GM19025 (cell line): Measurements from ENCODE around the gene RDH5.
A peak's percentile ranks its signal among the peaks of the same experiment; 100 is the strongest.

Source experiments
- ATAC-seq: cut with Tn5 transposase; IDR thresholded peaks from one replicate; pipeline ENCODE4 v1.9.1; 2021; ENCODE audit warnings: mild to moderate bottlenecking, low read depth, moderate library complexity; ENCODE audit not compliant: unreplicated experiment

RDH5 gene

DNA sequence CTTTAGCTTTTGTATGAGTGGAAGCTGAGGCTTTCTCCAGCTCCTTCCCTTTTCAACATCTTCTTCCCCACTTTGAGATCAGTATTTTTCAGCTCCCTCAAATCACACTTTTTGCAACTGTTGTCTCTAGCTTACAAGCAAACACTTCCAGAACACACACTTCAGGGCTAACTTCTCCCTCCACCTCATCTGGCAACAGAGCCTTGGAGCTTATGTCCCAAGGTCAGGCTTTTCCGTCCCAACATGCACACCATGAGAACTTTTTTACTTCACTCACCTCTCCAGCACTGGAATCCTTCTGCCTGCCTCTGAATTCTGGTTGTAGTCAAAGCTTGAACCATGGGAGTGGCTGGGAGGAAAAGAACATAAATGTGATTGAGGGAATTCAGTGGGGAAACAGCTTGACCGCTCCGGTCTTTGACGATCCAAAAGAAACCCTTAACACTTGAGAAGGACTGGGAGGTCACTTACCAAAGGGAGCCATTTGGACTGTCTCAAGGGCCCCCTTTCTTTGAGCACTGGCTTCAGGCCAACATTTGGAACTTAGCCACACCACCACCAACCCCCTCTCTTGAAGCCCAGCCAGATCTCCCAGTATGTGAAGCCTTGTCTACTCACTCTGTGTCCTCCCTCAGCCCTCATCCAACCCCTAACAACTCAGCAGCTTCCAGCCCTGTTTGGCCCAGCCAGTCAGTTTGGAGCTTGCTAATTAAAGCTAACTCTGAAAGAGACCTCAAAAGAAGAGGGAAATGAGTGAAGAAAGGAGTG, 8.2 kb upstream of the RDH5 start:
- no peak for ATAC-seq

DNA sequence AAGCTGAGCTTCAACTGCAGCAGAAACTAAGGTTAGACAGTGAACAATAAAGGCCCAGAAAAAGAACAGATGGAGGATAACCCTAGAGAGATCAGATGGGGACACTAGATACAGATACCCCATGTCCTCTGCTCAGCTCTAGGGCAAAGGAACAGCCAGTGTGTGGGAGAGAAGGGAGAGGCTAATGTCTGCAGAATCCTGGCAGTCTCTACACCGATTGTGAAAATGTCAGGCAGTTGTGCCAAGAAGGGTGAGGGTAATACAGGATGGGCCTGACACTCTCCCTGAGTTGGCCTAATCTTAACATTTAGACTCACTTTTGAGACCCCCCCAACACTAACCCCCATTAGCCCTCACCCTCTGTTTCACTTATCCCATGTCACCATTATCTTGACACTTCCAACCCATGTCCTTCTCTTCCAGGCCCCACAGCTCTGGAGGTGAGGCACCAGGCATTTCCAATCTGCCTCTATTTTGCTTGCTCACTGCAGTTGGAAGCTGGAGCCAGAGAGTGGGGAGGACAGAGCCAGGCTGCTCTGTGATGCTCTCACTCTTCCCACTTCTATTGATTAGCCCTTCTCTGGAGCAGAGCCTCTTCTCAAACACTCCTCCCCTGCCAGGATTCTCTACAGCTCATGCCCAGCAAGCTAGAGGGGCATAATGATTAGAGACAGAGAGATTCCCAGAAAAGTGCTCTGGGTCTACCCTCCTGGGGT, 7.3 kb upstream of the RDH5 start:
- no peak for ATAC-seq

DNA sequence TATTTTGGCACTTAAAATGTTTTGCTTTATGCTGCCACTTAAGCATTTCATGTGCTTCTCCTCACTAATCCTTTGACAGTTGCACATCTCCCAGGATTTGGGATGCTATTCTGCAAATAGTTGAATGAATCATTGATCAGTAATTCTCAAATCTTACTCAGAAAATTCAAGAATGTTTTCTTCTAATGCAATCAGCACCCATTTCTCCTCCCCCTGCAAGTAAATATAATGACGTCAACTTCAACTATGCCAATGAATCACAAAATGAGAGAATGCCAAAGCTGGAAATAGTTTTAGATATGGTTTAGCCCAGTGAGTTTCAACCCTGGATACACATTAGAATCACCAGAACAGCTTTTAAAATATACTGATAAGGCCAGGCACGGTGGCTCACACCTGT, 6.5 kb upstream of the RDH5 start:
- no peak for ATAC-seq

DNA sequence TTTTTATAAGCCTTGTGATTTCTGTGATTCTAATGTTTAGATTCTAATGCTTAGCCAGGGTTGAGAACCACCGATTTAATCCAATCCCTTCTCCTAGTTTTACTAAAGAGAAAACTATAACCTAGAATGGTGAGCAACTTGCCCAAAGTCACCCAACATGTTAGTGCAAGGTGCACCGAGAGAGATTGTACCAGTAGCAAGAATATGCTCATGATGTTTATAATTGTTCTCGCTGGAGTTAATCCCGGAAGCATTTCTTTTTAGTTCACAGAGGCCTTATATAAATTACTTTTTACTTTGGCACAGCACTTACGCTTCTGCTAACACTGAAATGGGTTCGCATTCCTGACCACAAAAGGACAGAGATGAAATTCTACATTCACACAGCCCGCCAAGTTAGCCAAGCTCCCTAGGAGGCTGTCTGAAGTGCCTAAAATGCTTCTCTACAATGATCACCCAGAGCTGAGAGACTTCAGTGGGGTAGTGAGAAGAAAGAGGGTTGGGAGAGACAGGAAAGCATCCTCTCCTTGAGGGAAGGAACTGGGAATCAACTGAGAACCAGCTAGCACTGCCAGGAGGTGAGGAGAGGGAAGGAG, 4.9 kb upstream of the RDH5 start:
- ATAC-seq = no peak

DNA sequence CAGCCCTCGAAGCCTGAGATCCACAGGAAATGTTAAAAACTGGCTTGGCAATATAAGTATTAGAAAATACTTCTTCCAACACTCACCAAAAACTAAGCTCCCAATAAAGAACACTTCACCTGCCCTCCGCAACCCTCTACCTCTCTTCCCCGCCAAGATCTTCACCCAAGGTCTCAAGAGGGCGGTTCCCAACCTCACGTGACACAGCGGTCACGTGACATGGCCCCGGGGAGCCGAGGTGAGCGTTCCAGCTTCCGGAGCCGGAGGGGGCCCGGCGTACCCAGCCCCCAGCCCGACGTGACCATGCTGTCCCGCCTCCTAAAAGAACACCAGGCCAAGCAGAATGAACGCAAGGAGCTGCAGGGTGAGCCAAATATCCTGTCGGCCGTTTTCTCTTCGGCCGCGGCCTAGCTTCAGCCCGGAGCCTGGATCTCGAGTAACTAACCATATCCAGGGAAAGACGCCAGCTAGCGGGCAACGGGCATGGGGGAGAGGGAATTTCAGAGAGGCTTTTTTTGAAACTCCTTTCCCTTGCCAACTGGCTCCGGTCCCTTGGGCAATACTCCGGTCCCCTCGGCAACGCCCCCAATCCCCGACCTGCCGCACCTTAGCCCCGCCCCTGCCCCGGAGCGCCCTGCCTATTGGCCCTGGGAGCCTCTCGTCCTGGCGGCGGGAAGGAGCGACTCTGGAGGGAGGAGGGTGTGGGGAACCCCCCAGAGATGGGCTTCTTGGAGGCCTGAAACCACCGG, 4.2 kb upstream of the RDH5 start, which contains the start of gene BLOC1S1:
BLOC1S1 (plus strand) TSS at position 214 of the 749 bp plus-strand sequence; CDS start at position 220, 6 bp downstream.
- peak; percentile 76 for ATAC-seq

DNA sequence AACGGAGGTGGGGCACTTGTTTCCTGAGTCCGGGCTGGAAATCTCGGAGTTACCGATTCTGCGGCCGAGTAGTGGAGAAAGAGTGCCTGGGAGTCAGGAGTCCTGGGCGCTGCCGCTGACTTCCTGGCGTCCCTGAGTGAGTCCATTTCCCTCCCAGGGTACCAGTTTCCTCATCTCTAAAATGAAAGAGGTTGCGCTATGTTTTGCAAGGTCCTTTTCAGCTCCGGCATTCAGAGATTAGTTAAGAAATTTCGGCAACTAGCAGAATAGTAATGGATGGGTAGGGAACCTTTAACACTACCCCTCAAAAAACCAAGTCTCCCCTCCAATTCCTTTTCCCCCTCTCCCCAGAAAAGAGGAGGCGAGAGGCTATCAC, 3.6 kb upstream of the RDH5 start:
- ATAC-seq = no peak

DNA sequence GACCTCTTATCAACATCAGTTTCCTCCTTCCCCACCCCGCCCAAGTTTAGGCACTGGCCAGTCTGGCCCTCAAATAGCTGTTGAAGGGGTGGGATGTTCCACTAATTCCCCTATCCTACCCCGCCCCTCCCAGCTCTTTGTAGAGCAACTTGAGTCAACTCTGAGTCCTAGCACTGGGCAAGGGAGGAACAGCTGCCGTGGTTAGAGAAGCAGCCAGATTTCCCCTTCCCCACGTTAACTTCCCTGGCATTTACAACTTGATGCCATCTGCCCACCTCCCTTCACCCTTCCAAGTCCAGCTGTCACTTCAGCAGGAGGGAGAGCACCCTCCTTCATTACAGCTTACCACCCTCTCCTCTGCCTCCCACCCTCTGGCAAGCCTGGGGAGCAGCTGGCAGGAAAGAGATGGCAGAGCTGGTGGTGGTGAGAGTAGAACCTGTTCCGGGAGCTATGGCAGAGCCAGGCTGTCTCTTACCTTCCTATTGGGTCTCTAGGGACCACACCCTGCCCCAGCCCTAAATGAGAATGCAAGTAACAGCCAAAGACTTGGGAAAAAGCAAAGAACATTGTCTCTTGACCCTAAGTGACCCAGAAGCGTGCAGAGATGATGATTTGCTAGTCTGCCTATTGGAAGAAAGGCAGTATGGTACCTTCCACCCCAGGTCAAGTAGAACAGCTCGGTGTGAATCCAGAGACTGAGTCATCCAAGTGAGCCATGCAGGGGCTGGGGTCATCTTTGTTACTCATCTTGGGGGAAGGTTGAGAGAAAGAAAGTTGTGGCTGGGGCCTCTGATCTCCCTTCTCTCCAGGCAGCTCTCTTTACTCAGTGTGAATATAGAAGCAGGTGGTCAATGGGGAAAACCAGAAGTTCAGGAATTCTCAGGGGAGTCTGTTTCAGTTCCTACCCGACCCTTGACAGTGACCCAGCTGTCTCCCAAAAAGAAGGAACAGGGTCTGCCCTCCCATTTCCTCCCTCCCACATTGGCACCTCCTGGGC, 2.9 kb upstream of the RDH5 start:
- ATAC-seq = no peak

DNA sequence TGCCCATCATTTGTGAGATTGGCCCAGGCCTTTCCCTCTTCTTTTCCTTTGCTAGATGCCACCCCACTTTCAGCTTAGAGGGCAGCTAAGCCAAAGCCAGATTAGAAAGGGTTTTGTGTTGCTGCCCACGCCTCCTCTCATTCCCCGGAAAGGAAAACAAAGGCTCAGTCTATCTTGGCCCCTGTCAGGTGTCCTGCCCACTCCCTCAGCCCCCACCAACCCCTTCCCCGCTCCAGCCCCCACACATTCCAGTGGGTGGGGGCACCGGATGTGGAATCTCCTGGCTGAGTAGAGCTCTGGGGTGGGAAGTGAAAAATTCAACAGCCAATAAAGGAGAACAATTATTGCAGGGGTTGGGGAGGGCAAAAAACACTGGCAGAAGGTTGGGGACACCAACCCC, 2.2 kb upstream of the RDH5 start:
- no peak for ATAC-seq

DNA sequence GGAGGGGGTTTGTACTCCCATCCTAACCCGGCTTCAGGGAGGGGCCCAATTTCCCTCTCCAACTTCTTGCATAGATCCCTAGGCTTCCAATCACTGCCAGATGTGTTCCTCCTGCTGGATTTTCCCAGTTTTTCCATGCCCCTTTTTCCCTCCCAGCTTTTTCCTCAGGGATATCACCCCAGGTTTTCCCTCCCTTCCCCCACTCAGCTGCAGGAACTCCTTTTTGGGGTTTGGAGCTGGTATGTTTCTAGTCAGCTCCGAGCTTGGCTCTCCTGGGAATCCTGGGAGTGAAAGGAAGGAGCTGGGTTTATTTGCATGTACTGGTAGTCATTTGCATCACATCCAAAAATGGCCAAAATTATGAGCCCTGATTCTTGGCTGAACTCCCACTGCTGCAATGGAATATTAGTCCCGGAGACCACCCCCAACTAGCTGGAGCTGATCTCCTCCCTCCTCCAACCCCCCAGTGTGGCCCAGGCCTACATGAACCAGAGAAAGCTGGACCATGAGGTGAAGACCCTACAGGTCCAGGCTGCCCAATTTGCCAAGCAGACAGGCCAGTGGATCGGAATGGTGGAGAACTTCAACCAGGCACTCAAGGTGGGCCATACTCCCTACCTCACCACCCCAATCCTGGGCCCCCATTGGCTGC, 1.4 kb upstream of the RDH5 start:
- ATAC-seq = no peak

DNA sequence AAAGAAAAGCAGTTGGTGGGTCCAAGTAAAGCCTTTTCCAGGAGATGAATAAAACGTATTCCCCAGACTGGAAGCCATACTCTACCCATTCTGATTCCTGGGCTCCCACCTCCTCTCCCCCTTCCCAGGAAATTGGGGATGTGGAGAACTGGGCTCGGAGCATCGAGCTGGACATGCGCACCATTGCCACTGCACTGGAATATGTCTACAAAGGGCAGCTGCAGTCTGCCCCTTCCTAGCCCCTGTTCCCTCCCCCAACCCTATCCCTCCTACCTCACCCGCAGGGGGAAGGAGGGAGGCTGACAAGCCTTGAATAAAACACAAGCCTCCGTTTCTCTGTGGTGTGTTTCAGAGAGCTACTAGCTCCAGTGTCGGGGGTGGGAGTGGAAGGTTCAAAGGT, 822 bp upstream of the RDH5 start:
- ATAC-seq = no peak

DNA sequence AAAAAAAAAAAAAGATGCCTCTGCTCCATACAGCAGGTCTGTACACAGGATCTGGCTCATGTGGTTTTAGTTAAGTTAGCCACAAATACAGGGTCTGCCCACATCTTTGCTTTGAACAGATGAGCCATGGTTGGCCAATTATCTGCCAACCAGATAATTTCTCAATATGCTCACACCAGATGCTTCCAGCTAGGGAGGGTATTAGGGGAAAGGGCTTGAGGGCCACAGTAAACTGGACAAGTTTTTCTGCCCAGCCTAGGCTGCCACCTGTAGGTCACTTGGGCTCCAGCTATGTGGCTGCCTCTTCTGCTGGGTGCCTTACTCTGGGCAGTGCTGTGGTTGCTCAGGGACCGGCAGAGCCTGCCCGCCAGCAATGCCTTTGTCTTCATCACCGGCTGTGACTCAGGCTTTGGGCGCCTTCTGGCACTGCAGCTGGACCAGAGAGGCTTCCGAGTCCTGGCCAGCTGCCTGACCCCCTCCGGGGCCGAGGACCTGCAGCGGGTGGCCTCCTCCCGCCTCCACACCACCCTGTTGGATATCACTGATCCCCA, 776 bp downstream of the RDH5 start:
- no peak for ATAC-seq

DNA sequence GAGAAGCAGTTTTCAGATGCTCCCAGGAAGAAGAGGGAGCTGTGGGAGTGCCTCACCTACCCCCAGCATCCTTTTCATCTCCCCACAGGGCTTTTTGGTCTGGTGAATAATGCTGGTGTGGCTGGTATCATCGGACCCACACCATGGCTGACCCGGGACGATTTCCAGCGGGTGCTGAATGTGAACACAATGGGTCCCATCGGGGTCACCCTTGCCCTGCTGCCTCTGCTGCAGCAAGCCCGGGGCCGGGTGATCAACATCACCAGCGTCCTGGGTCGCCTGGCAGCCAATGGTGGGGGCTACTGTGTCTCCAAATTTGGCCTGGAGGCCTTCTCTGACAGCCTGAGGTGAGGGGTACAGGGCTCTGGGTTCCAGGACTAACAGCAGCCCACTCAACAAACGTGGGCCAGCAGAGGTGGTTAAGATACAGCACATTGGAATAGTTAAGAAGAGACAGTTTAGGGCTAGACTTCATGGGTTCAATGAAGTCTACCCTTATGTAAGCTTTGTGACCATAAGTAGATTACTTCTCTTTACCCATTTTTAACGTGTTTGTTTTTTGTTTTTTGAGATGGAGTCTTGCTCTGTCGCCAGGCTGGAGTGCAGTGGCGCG, 1.5 kb downstream of the RDH5 start:
- ATAC-seq = no peak

DNA sequence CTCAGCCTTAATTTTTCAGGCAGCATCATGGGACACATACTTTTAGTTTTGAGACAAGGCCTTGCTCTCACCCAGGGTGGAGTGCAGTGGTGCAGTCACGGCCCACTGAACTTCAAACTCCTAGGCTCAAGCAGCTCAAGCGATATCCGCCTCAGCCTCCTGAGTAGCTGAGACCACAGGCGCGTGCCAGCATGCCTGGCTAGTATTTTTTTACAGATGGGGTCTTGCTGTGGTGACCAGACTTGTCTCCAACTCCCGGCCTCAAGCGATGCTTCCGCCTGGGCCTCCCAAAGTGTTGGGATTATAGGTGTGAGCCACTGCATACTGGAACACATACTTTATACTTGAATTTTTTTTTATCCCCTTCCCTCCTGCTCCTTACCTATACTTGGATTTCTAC, 2.8 kb downstream of the RDH5 start:
- ATAC-seq = no peak

DNA sequence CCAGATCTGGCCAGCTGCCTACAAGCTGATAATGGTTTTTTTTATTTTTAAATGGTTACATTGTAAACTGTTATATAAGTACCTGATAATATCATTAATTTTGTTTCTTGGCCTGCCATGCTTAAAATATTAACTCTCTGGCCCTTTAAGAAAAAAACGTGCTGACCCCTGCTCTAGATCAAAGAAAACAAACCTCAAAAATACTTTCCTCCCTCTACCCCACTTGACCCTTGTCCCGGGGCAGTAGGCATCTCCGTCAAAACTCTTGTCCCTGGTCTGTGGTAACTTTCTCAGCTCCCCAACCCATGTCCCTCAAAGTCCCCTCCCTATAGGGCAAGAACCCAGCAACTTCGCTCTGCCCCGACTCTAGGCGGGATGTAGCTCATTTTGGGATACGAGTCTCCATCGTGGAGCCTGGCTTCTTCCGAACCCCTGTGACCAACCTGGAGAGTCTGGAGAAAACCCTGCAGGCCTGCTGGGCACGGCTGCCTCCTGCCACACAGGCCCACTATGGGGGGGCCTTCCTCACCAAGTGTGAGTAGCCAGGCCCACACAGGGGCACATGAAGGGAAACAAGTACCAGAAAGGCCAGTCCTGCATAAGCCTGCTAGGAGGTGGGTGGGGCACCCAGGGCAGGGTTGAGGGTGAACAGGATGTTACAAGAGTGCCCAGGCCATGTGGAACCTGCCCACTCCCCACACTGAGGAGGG, 3.5 kb downstream of the RDH5 start:
- ATAC-seq = no peak

DNA sequence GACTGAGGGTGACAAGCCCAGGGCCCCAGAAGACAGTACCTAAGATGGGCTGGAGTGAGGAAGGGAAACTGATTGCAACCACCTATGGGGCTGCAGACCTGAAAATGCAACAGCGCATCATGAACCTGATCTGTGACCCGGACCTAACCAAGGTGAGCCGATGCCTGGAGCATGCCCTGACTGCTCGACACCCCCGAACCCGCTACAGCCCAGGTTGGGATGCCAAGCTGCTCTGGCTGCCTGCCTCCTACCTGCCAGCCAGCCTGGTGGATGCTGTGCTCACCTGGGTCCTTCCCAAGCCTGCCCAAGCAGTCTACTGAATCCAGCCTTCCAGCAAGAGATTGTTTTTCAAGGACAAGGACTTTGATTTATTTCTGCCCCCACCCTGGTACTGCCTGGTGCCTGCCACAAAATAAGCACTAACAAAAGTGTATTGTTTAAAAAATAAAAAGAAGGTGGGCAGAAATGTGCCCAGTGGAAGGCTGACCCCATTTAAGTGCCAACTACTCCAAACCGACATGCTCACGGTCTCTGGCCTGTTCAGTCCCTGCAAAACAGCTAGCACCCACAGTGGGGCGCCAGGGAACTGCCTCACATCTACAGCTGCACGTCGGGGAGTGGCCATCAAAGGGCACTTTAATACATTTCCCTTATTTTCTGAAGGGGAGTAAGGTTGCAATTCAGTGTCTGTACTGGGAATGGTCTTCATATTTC, 4.2 kb downstream of the RDH5 start:
- ATAC-seq = no peak

DNA sequence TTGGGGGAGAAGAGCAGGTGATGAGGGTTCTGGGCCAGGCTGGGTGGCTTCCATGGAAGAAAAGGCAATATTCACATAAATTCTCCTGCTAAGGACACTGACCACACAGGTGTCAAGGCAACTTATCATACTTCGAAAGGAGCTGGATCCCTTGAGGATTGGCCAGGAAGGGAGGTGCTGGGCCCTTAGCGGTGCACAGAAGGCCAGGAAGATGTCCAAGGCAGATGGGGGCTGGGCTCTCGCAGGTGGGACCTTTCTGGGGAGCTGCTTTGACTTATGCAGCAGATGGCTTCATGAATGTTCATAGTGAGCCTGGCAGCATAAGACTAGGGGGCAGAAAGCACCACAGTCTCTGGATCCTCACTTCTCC, 4.7 kb downstream of the RDH5 start:
- ATAC-seq = no peak

DNA sequence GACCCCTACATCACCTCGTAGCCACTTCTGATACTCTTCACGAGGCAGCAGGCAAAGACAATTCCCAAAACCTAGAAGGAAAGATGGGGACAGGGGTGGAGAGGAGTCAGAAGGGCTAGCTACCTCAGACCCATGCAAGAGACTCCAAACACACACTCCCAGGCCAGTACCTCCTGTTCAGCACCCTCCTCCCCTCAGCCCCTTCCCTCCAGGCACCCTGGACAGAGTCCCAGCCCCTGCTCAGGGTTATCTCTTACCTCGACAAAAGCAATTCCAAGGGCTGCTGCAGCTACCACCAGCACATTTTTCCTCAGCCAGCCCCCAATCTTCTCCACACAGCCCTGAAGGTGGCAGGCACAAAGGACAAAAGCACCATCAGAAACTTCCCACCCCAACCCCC, 5.4 kb downstream of the RDH5 start:
- no peak for ATAC-seq
